HG02840 (cell line): ENCODE results near the gene FGF21.
A peak's percentile ranks its signal among the peaks of the same experiment; 100 is the strongest.
"Not testable (repeated sequence)": the region's sequence is repeated elsewhere in the genome, so short reads cannot be mapped to it uniquely, and the experiment has no call there.

Source experiments
- ATAC-seq: cut with Tn5 transposase; IDR thresholded peaks from one replicate; pipeline ENCODE4 v1.9.1; 2021; ENCODE audit warnings: mild to moderate bottlenecking, moderate library complexity, moderate number of reproducible peaks; ENCODE audit not compliant: unreplicated experiment, low FRiP score

Gene FGF21

GRCh38 chr19:48755084-48755641 is at the start of gene FGF21:
FGF21 (plus strand) TSS chr19:48755524; CDS start chr19:48756237, 713 bp downstream.
- ATAC-seq: no peak

- no peak for ATAC-seq
Observed at GRCh38 chr19:48708471-48708870, 46.9 kb upstream of the FGF21 start.

GRCh38 chr19:48711106-48711662 is 44.1 kb upstream of the FGF21 start:
- ATAC-seq: no peak

GRCh38 chr19:48713041-48713863 is 42.1 kb upstream of the FGF21 start:
- ATAC-seq: no peak

- peak; percentile 94 for ATAC-seq
Observed at GRCh38 chr19:48713864-48714755, 41.2 kb upstream of the FGF21 start.

- no peak for ATAC-seq
Observed at GRCh38 chr19:48714759-48715675, 40.3 kb upstream of the FGF21 start.

GRCh38 chr19:48715681-48716171 is 39.6 kb upstream of the FGF21 start:
- no peak for ATAC-seq

GRCh38 chr19:48716562-48717291 is 38.6 kb upstream of the FGF21 start:
- ATAC-seq: no peak

GRCh38 chr19:48718106-48718505 is 37.2 kb upstream of the FGF21 start:
- ATAC-seq: not testable (repeated sequence)

- ATAC-seq: no peak
Observed at GRCh38 chr19:48718711-48719231, 36.6 kb upstream of the FGF21 start.

- ATAC-seq: no peak
Observed at GRCh38 chr19:48719263-48720171, 35.8 kb upstream of the FGF21 start, which contains the start of gene MAMSTR. MAMSTR (minus strand) TSS chr19:48719725; CDS start chr19:48719031, 694 bp downstream.

GRCh38 chr19:48720251-48720612 is 35.1 kb upstream of the FGF21 start:
- ATAC-seq: no peak

GRCh38 chr19:48720613-48721296 is 34.6 kb upstream of the FGF21 start:
- ATAC-seq: peak; percentile 75

- ATAC-seq: no peak
Observed at GRCh38 chr19:48722196-48722708, 33.1 kb upstream of the FGF21 start.

- no peak for ATAC-seq
Observed at GRCh38 chr19:48724796-48725753, 30.2 kb upstream of the FGF21 start.

- no peak for ATAC-seq
Observed at GRCh38 chr19:48726556-48726955, 28.8 kb upstream of the FGF21 start.
